NCI-H460 (cell line): Measurements from ENCODE around the gene LRRC39. TPM values are rescaled to one million over a fixed set of nuclear protein-coding genes. Genes with fewer than 3 reads are reported as not detected.
"Not testable (repeated sequence)": the region's sequence is repeated elsewhere in the genome, so short reads cannot be mapped to it uniquely, and the experiment has no call there.

ENCODE experiments used
- DNase-seq: peaks from one replicate; pipeline ENCODE4 v3.0.0-alpha.2; 2016; ENCODE audit warnings: low read depth; ENCODE audit errors: extremely low read depth
- polyA plus RNA-seq: library from polyadenylated mRNA; depleted of rRNA; stranded (reverse); fragments of >200 nt; gene quantifications from 2 replicates; pipeline ENCODE4 v1.2.3, GENCODE V29; 2014; cell fraction: nucleus; rRNA removed
- total RNA-seq: library from RNA; depleted of rRNA; stranded (reverse); fragments of >200 nt; shearing (Covaris generic); gene quantifications from 2 replicates; pipeline ENCODE4 v1.2.3, GENCODE V29; 2014; rRNA removed

Gene LRRC39
- total RNA-seq: 0.22 TPM in 1 of 2 replicates, not detected in the other
- polyA plus RNA-seq: 0.15 and 0.75 TPM in 2 replicates

DNA sequence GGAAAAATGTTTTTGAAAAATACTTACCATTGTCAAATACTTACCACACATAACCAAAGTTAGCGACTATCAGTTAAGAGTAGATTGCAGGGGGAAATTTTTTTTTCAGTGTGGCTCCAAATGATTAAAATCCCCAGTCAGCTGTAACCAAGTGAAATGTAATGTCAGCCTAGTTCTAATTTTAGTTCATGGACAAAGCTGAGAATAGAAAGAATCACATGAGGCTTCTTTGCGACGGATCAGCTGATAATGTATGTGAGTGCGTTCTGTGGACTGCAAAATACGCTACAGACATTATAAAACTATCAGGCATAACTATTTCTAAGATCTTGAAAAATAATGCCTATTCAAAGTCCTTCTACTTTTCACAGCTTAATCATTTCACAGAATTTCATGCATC lies at the start of gene LRRC39:
TSS of gene LRRC39 (minus strand) at position 166 of the 400 bp plus-strand sequence. CDS start 9,740 bp downstream, outside the sequence.
- no peak for DNase-seq

DNA sequence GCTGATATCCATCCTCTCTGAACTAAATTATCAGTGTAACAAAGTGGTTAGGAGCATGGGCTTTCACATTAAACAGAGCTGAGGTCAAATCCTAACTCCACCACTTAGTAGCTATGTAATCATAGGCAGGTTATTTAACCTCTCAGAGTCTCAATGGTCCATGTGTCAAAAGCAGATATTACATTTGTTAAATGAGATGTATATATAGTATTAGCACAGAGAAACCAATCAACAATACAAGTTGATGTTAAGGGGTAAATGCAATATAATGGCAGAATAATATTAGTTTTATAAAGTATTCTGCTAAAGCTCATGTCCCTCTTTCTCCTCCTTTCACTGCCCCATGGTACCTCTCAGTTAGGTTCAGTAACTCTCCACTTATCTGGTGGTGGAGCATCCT lies 44.4 kb upstream of the LRRC39 start:
- no peak for DNase-seq

DNA sequence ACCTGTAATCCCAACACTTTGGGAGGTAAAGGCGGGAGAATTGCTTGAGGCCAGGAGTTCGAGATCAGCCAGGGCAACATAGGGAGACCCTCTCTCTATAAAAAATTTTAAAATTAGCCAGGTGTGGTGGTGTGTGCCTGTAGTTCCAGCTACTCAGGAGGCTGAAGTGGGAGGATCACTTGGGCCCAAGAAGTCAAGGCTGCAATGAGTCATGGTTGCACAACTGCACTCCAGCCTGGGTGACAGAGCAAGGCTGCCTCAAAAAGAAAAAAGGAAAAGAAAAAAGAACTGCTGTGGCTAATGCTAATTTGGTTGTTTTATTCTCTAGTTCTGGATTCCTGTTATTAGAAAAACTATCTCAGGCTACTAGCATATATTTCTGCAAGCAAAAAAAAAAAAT lies 41.8 kb upstream of the LRRC39 start:
- no peak for DNase-seq

DNA sequence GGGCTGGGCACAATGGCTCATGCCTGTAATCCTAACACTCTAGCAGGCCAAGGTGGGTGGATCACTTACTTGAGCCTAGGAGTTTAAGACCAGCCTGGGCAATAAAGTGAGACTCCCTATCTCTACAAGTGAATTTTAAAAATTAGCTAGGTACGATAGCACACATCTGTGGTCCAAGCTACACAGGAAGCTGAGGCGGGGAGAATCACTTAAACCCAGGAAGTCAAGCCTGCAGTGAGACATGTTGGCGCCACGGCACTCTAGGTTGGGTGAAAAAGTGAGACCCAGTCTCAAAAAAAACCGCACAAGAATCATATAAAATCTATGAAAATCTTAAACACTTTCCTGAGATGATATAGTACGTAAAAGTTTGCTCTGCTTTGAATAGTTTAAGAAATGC lies 41.4 kb upstream of the LRRC39 start:
- no peak for DNase-seq

DNA sequence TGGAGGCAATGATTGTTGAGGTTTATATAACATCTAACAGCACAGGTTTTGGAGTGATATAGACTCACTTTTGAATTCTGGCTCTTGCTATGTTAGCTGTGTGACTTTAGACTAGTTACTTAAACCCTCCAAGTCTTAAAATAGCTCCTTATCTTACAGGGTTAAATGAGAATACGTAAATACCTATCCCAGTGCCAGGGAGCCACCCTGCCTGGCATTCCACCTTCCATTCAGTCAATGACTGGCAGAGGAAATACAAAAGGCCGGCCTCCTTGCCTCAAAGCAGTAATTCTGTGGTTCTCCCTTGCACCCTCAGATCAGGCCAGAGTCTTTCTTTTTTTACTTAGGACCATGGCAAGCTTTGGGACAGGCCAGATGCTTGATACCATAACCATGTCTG lies 39.8 kb upstream of the LRRC39 start:
- DNase-seq: no peak

DNA sequence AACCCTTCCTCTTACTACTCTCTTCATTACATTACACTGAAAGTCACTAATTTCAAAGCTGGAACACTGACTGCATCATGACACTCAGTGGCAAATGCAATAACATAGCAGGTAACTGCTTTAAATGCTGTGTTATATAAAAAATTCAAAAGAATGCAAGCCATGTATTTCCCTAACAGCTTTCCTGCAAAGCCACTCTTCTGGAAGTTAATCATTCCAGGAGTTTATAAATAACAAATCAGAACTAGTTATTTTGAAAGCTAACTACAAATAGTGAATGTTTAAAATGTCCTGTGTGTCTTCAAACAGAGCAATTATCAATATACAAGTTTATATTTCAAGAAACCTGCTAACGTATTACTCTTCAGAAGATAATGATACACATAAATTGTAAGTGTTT lies 37.0 kb upstream of the LRRC39 start:
- no peak for DNase-seq

DNA sequence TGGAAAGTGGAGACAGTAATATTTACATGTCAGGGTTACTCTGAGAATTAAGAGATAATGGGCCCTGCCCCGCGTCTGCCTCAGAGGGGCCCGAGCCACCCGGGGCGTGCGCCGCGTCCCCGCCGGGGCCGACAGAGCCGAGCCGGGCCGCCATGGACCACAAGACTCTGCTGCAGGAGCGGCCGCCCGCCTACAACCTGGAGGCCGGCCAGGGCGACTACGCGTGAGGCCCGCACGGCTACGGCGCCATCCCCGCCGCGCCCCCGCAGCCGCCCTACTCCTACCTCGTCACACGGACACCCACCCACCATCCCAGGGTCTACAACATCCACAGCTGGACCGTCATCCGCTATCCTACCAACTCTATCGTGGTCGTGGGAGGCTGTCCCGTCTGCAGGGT lies 35.1 kb upstream of the LRRC39 start:
- no peak for DNase-seq

DNA sequence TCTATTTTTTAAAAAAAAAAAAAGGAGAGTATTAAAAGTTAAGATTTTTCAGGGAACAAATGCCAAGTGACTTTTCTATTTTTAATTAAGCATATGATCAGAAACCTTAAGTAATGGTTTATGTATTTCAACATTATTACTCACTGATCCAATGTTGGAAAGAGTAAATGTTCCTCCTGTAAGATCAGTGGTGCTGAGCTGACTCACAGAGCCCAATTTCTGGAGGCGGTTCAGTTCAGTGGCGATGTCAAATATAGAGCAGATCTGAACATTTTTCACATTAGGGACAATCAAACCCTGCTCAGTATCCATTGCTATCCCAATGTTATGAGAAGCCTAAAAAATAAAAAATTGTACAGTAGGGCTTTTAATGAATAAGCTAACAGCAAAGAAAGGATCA lies 28.2 kb upstream of the LRRC39 start:
- DNase-seq: no peak

DNA sequence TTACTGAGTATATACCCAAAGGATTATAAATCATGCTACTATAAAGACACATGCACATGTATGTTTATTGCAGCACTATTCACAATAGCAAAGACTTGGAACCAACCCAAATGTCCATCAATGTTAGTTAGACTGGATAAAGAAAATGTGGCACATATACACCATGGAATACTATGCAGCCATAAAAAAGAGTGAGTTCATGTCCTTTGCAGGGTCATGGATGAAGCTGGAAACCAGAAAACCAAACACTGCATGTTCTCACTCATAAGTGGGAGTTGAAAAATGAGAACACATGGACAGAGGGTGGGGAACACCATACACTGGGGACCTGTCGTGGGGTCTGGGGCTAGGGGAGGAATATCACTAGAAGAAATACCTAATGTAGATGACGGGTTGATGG lies 27.5 kb upstream of the LRRC39 start:
- DNase-seq: not testable (repeated sequence)

DNA sequence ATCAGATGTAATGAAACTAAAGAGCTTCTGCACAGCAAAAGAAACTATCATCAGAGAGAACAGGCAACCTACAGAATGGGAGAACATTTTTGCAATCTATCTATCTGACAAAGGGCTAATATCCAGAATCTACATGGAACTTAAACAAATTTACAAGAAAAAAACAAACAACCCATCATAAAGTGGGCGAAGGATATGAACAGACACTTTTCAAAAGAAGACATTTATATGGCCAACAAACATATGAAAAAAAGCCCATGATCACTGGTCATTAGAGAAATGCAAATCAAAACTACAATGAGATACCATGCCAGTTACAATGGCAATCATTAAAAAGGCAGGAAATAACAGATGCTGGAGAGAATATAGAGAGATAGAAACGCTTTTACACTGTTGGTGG lies 27.0 kb upstream of the LRRC39 start:
- not testable (repeated sequence) for DNase-seq

DNA sequence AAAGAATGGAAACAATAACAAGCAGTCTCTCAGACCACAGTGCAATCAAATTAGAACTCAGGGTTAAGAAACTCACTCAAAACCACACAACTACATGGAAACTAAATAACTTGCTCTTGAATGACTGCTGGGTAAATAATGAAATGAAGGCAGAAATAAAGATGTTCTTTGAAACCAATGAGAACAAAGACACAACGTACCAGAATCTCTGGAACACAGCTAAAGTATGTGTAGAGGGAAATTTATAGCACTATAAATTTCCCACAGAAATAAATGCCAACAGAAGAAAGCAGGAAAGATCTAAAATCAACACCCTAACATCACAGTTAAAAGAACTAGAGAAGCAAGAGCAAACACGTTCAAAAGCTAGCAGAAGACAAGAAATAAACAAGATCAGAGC lies 24.6 kb upstream of the LRRC39 start:
- DNase-seq: not testable (repeated sequence)

DNA sequence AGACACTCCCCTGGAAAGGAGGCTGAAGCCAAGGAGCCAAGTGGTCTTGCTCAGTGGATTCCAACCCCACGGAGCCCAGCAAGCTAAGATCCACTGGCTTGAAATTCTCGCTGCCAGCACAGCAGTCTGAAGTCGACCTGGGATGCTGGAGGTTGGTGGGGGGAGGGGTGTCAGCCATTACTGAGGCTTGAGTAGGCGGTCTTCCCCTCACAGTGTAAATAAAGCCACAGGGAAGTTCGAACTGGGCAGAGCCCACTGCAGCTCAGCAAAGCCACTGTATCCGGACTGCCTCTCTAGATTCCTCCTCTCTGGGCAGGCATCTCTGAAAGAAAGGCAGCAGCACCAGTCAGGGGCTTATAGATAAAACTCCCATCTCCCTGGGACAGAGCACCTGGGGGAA lies 22.0 kb upstream of the LRRC39 start:
- DNase-seq: not testable (repeated sequence)

DNA sequence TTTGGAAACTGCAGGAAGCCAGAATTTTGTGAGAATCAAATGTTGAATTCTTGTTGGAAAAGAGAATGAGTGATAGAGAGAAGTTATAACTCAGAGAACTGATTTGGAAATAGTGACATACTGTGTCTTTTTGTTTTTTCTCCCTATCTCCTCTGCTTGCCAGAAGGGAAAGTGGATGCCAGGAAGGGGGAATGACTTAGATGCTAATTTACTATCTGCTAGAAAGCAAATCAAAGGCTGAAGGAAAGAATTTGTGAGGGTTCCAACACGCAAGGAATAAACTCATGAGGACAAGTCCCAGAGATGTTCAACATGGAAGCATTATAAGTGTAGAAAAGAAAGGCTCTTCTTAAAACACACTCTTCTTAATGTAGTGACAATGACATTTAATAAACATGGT lies 20.5 kb upstream of the LRRC39 start:
- no peak for DNase-seq

DNA sequence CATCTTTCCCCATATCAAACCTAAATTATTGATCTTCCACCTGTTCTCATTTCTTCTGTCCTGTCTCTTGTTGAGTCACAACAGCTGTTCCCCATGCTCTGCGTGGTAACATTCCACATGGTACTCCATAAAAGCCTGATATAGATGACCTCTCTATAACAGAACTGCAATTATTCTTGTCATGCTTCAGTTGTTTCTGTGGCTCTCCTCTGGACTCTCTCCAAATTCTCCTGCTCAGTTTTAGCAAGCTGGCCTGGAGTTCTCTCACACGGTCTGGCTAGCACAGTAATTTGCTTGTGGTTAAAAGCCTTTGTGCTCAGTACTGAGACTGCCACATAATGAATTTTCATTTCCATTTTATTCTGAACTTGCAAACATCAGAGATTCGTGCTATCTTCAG lies 10.6 kb upstream of the LRRC39 start:
- no peak for DNase-seq

DNA sequence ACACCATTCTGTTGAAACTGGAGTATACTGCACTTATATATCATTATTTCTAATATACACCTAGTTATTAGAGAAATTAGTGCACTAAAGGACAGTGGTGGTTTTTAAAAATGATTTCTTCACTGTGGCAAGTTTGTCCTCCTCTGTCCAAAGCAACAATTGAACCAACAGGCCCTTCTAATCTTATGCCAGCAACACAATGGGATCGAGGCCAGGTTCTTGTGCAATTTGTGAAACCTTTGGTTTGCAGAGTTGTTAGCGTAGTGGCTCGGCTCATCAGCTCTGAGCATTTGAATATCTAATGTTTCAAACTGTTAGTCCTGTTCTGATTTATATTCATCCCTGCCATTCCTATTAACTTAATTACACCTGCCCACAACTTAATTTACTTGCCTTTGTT lies 9.9 kb upstream of the LRRC39 start:
- DNase-seq: no peak

DNA sequence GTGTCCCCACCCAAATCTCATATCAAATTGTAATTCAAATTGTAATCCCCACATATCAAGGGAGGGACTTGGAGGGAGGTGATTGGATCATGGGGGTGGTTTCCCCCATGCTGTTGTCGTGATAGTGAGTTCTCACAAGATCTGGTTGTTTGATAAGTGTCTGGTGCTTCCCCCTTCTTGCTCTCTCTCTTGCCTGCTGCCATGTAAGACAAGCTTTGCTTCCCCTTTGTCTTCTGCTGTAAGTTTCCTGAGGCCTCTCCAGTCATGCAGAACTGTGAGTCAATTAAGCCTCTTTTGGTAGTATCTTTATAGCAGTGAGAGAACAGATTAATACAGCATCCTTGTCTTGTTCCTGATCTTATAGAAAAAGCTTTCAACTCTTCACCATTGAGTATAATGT lies 6.5 kb upstream of the LRRC39 start:
- DNase-seq: no peak

DNA sequence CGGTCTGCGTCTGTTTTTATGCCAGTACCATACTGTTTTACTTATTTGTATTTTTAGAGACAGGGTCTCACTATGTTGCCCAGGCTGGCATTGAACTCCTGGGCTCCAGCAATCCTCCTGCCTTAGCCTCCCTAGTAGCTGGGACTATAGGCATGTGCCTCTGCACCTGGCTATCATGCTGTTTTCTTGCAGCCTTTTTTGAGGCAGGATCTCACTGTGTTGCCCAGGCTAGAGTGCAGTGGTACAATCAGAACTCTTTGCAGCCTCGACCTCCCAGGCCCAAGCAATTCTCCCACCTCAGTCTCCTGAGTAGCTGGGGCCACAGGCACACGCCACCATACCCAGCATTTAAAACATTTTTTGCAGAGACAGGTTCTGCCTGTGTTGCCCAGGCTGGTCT lies 5.3 kb upstream of the LRRC39 start:
- no peak for DNase-seq

DNA sequence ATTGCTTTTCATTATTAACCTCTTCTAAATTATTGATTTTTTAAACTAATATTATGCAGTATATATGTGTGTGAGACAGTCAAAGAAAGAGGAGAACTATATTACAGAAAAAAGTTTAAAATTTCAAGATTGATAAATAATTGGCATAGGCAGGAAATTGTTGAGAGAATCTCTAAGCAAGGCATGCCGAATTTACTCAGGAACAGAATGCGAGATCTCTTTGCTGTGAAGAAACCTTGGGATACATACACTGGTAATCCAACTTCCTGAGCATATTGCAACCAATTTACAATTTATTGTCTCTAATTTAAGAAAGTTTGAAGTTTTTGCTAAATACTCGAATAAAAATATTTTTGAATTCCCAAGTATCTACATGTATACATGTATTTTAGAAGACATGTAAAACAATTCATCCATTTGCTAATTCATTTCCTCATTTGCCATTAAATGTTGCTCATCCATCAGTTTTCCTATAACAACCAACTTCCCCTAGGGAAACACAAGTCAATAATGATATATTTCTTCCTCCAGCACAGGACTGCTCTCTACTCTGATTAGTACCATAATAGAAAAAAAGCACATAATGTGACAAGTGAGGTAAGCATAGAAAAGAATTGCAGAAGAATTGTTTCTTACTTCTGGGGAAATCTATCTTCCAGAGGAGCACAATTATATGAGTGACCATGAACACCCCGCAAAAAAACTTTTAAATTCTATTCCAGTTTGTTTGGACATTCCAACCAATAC lies 588 bp downstream of the LRRC39 start:
- DNase-seq: no peak

DNA sequence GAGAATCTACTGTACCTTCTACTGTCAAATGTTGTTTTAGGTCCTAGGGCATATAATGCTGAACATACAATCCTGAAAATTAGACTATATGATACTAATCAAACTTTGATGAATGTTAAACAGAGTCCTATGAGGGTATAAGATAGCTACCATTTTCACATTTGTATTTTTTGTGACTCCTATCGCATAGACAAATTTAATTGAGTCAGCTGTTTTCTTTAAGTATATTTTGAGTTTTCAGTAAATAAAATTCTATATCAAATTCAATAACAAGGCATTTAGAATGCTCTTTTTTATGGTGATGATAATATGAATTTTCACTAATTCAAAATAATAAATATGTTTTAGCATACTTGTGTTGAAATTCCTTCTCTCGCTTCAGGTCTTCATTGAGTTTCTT lies 10.0 kb downstream of the LRRC39 start:
- DNase-seq: no peak

DNA sequence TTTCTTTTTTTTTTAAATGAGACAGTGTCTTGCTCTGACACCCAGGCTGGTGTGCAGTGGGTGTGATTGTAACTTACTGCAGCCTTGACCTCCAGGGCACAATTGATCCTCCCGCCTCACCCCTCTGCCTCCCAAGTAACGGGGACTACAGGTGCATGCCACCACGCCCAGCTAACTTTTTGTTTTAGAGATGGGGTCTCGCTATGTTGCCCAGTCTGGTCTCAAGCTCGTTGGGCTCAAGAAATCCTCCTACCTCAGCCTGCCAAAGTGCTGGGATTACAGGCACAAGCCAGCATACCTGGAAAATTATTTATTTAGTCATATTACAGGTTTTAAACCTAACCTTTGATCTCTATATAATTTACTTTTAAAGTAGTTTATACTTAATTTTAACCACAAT lies 13.4 kb downstream of the LRRC39 start:
- DNase-seq: no peak

DNA sequence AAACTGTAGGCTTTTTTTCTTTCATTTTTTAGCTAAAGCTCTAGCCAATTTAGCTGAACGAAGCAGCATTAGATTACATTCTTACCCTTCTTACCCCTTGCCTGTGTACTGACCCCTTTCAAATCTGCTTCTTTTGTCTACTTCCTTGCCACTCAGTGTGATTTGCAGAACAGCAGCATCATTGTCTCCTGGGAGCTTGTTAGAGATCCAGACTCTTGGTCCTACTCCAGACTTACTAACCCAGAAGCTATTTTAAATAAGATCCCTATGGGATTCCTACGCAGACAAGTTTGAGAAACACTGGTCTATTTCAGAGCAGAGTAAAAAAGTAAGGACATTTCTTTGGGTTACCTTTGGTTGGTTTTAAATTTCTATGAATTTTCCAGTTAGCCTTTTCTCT lies 13.8 kb downstream of the LRRC39 start:
- no peak for DNase-seq

DNA sequence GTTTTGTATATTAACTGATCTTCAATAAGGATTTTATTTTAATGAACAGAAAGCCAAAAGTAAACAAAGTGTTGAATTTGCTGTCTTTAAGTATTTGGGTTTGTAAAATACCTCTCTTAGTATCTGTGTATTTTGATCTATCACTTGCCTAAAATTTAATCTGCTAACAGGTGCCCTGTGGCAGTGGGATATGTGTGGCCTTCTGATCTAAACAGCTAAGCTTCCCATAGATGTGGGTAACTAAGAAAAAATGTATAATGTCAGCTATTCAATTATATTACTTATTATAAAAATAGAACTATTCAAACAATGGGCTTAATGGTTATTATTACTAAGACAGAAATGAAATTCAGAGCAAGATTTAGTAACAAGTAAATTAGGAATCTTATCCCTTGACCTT lies 15.2 kb downstream of the LRRC39 start:
- DNase-seq: no peak

DNA sequence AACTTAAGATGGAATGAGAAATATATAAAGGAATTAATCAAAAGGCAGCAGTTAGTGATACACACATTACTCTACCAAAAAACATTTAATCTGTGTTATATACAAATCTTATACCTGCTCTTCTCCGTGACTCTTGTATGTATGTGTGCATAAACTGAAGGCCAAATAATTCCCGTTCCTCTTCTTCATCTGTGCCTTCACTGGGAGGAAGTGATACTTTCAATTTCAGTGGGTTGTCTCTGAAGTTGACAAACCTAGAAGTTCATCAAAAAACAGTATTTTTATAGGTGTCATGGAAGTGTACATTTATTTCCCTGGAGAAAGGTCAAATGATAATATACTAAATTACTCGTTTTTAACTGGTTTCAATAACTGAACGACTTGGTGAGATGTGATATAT lies 25.8 kb downstream of the LRRC39 start:
- DNase-seq: no peak
